ENCODE data around the gene IPCEF1.
"Not testable (repeated sequence)": the region's sequence is repeated elsewhere in the genome, so short reads cannot be mapped to it uniquely, and the experiment has no call there.

DNA sequence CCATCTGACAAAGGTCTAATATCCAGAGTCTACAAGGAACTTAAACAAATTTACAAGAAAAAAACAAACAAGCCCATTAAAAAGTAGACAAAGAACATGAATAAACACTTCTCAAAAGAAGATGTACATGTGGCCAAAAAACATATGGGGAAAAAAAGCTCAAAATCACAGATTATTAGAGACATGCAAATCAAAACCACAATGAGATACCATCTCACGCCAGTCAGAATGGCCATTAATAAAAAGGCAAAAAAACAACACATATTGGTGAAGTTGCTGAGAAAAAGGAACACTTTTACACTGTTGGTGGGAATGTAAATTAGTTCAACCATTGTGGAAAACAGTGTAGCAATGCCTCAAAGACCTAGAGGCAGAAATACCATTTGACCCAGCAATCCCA, 29.3 kb downstream of the IPCEF1 start:
- TF ChIP-seq, protein P1, sequence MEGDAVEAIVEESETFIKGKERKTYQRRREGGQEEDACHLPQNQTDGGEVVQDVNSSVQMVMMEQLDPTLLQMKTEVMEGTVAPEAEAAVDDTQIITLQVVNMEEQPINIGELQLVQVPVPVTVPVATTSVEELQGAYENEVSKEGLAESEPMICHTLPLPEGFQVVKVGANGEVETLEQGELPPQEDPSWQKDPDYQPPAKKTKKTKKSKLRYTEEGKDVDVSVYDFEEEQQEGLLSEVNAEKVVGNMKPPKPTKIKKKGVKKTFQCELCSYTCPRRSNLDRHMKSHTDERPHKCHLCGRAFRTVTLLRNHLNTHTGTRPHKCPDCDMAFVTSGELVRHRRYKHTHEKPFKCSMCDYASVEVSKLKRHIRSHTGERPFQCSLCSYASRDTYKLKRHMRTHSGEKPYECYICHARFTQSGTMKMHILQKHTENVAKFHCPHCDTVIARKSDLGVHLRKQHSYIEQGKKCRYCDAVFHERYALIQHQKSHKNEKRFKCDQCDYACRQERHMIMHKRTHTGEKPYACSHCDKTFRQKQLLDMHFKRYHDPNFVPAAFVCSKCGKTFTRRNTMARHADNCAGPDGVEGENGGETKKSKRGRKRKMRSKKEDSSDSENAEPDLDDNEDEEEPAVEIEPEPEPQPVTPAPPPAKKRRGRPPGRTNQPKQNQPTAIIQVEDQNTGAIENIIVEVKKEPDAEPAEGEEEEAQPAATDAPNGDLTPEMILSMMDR (IDR thresholded peaks at IDR 0.05): not testable (repeated sequence)
- TF ChIP-seq POLR2AphosphoS5 (IDR thresholded peaks at IDR 0.05; ENCODE audit: insufficient read depth in 1 of 2, low read depth in 1 of 2): not testable (repeated sequence)
